Measurements from ENCODE around the gene TMEM61. TPM values are rescaled to one million over a fixed set of nuclear protein-coding genes. Genes with fewer than 3 reads are reported as not detected.

Gene TMEM61
- total and polyA plus RNA-seq, 2 of the 8 experiments (the other 6 are each of a cell fraction or from before 2014, with no cell fraction given): 0.54 to 1.4 TPM

- Histone ChIP-seq H3K18ac (ENCODE audit: extremely low read depth, low read length) (peak overlapping the region; percentile 78; the same call in 1 of the 2 replicates), H3K4ac (replicated peaks; ENCODE audit: insufficient read length, low read depth, low read length) (peak overlapping the region; percentile 33), H2BK15ac (ENCODE audit: low read length) (peak overlapping the region; percentile 61; the same call in 1 of the 2 replicates), H3K79me2 (ENCODE audit: control insufficient read depth in 1 of 2, insufficient read depth in 2 of 2, low read length in 2 of 2) (no peaks in the 10 kb centered on the region), H3K27me3 (replicated peaks in 1 of 4; ENCODE audit: control insufficient read depth in 3 of 4, extremely low read depth in 1 of 4, insufficient read depth in 3 of 4, low read length in 3 of 4) (peaks cover 4 to 40% (median 35%) of the 10 kb centered on the region in 4 experiments), H3K36me3 (ENCODE audit: control insufficient read depth in 2 of 4, insufficient read depth in 4 of 4, low read length in 3 of 4) (no peaks in the 10 kb centered on the region), H2AK5ac (ENCODE audit: low read depth, low read length) (peak overlapping the region; percentile 67), H3K9ac (replicated peaks in 1 of 4; ENCODE audit: extremely low read depth in 1 of 4, low read depth in 3 of 4, low read length in 3 of 4) (no peak overlapping the region), H2BK12ac (ENCODE audit: low read depth, low read length) (peak overlapping the region; percentile 90; the same call in 1 of the 2 replicates), H4K91ac (replicated peaks; ENCODE audit: insufficient read length, low read length) (peak overlapping the region; percentile 57), H4K20me1 (replicated peaks in 1 of 2; ENCODE audit: control insufficient read depth in 1 of 2, insufficient read depth in 2 of 2, low read length in 2 of 2) (no peaks in the 10 kb centered on the region), H2BK120ac (replicated peaks; ENCODE audit: low read depth, low read length) (peak overlapping the region; percentile 12), H2BK20ac (ENCODE audit: low read length) (peak overlapping the region; percentile 98), H2BK5ac (ENCODE audit: low read depth, low read length) (peak overlapping the region; percentile 66; the same call in 1 of the 2 replicates), H3K79me1 (ENCODE audit: low read depth, low read length) (no peaks in the 10 kb centered on the region), H4K8ac (ENCODE audit: extremely low read depth, insufficient read depth, low read length) (no peak overlapping the region), H2AFZ (ENCODE audit: low read length) (no peak overlapping the region), H3K4me1 (replicated peaks in 1 of 4; ENCODE audit: control insufficient read depth in 3 of 4, insufficient read depth in 4 of 4, low read length in 3 of 4) (peaks cover 16 to 30% (median 23%) of the 10 kb centered on the region in 4 experiments), H3K23ac (ENCODE audit: insufficient read length) (no peak overlapping the region), H3K14ac (ENCODE audit: insufficient read length) (no peak overlapping the region), H3K27ac (ENCODE audit: low read depth, low read length) (no peak overlapping the region), H4K5ac (ENCODE audit: insufficient read length, low read depth, low read length) (no peak overlapping the region), H3K56ac (replicated peaks; ENCODE audit: insufficient read length, low read depth, low read length) (no peak overlapping the region), H3K4me3 (ENCODE audit: extremely low read depth in 1 of 4, insufficient read depth in 2 of 4, low read depth in 3 of 4, low read length in 4 of 4) (no peak overlapping the region), H3K4me2 (ENCODE audit: insufficient read depth in 1 of 2, low read depth in 2 of 2, low read length in 2 of 2) (0 out of 4 replicates have a peak overlapping the region, but pooled peaks of 1 of the 2 experiments have one; percentile 0), H3K23me2 (ENCODE audit: low read depth, low read length) (peaks cover 4% of the 10 kb centered on the region; the same call in 1 of the 2 replicates), H3K9me3 (ENCODE audit: insufficient read depth in 2 of 2, low read depth in 1 of 2, low read length in 1 of 2) (no peaks in the 10 kb centered on the region)
- POLR2A ChIA-PET (ENCODE audit: partially characterized antibody): interaction anchor here (0.8 to 2.7 kb wide), 6 partner anchors 24 to 108 kb away, joined by 3 to 13 read pairs (median 4); no protein-coding TSS in a partner anchor
- CTCF ChIA-PET (ENCODE audit: partially characterized antibody): interaction anchor here (0.5 to 11.0 kb wide), 23 partner anchors 9 to 141 kb away, joined by 3 to 511 read pairs (median 8); partner anchors contain the start of genes DHCR24 and TMEM61
- no peak for FAIRE-seq
- 88% methylated on average over 9 of the region's 9 CpGs; no CpG with 5 or more reads in 1 of the 2 experiments for WGBS, 2 experiments (ENCODE audit: extremely low coverage in 1 of 2, insufficient coverage in 1 of 2, insufficient read length in 1 of 2, insufficient replicate concordance in 2 of 2, low coverage in 1 of 2, low lambda C conversion rate in 2 of 2, missing lambda C conversion rate in 1 of 2)
- no peak for DNase-seq (ENCODE audit: low read depth in 1 of 2, low spot score in 2 of 2)
- TF ChIP-seq HDAC6 (IDR thresholded peaks at IDR 0.05; ENCODE audit: low read depth, low read length) (no peak), CREB1 (IDR thresholded peaks at IDR 0.05) (no peak), CTCF (IDR thresholded peaks at IDR 0.05; ENCODE audit: control extremely low read depth in 1 of 3, insufficient read depth in 1 of 3, low read depth in 1 of 3, low read length in 3 of 3) (no peak), KDM5A (IDR thresholded peaks at IDR 0.05; ENCODE audit: low read length) (no peak), RXRA (IDR thresholded peaks at IDR 0.05; ENCODE audit: insufficient read depth, low read depth, low read length) (no peak), USF2 (IDR thresholded peaks at IDR 0.05; ENCODE audit: low read length) (no peak), SP1 (IDR thresholded peaks at IDR 0.05; ENCODE audit: low read depth, low read length) (no peak), CTBP2 (IDR thresholded peaks at IDR 0.05; ENCODE audit: borderline replicate concordance, insufficient read depth, insufficient read length, low read length) (no peak), TAF1 (IDR thresholded peaks at IDR 0.05; ENCODE audit: low read depth, low read length) (no peak), PHF8 (conservative IDR thresholded peaks at IDR 0.05; ENCODE audit: low read depth, low read length) (no peak)
These were observed 15.4 kb downstream of the TMEM61 start for GRCh38 chr1:54995835-54996234.

Data from H1 (cell line).